ENCODE data around the gene KCNH1. TPM values are rescaled to one million over a fixed set of nuclear protein-coding genes. Genes with fewer than 3 reads are reported as not detected.
A peak's percentile ranks its signal among the peaks of the same experiment; 100 is the strongest.

The KCNH1 gene
- total and polyA plus RNA-seq, 3 donors from 2014 or later = 1.5 to 4.2 (median 2.8) TPM

- Histone ChIP-seq H3K27me3 (no peaks in the 10 kb centered on the region), H3K9me3 (no peaks in the 10 kb centered on the region), H3K36me3 (ENCODE audit: low read depth, missing control alignments) (no peaks in the 10 kb centered on the region), H3K4me1 (no peaks in the 10 kb centered on the region), H3K27ac (no peak overlapping the region), H3K4me3 (no peak overlapping the region)
- TF ChIP-seq POLR2A (IDR thresholded peaks at IDR 0.05) = no peak
- TF ChIP-seq, protein P1, sequence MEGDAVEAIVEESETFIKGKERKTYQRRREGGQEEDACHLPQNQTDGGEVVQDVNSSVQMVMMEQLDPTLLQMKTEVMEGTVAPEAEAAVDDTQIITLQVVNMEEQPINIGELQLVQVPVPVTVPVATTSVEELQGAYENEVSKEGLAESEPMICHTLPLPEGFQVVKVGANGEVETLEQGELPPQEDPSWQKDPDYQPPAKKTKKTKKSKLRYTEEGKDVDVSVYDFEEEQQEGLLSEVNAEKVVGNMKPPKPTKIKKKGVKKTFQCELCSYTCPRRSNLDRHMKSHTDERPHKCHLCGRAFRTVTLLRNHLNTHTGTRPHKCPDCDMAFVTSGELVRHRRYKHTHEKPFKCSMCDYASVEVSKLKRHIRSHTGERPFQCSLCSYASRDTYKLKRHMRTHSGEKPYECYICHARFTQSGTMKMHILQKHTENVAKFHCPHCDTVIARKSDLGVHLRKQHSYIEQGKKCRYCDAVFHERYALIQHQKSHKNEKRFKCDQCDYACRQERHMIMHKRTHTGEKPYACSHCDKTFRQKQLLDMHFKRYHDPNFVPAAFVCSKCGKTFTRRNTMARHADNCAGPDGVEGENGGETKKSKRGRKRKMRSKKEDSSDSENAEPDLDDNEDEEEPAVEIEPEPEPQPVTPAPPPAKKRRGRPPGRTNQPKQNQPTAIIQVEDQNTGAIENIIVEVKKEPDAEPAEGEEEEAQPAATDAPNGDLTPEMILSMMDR (IDR thresholded peaks at IDR 0.05) = no peak
- WGBS, 2 donors = 67 to 75% methylated on average over 7 of the region's 7 CpGs
- intact Hi-C loops (cut with DNase I; ENCODE audit: low total_unique reads) = no loop called here
- DNase-seq = peak; percentile 37
Measured at GRCh38 chr1:210711825-210712612, 421.9 kb downstream of the KCNH1 start.

GRCh38 chr1:210709701-210710100, 424.2 kb downstream of the KCNH1 start:
- no peaks in the 10 kb centered on the region for H3K9me3 ChIP-seq
- no peak overlapping the region for H3K4me3 ChIP-seq
- TF ChIP-seq, protein P1 (IDR thresholded peaks at IDR 0.05) = no peak
- no peak for TF ChIP-seq POLR2A (IDR thresholded peaks at IDR 0.05)
- H3K27me3 ChIP-seq = no peaks in the 10 kb centered on the region
- no peak overlapping the region for H3K27ac ChIP-seq
- H3K4me1 ChIP-seq = no peaks in the 10 kb centered on the region
- intact Hi-C loops (cut with DNase I; ENCODE audit: low total_unique reads) = no loop called here
- no peak for DNase-seq
- 78 to 88% methylated on average over 2 of the region's 2 CpGs for WGBS, 2 donors
- H3K36me3 ChIP-seq (ENCODE audit: low read depth, missing control alignments) = no peaks in the 10 kb centered on the region

DNA sequence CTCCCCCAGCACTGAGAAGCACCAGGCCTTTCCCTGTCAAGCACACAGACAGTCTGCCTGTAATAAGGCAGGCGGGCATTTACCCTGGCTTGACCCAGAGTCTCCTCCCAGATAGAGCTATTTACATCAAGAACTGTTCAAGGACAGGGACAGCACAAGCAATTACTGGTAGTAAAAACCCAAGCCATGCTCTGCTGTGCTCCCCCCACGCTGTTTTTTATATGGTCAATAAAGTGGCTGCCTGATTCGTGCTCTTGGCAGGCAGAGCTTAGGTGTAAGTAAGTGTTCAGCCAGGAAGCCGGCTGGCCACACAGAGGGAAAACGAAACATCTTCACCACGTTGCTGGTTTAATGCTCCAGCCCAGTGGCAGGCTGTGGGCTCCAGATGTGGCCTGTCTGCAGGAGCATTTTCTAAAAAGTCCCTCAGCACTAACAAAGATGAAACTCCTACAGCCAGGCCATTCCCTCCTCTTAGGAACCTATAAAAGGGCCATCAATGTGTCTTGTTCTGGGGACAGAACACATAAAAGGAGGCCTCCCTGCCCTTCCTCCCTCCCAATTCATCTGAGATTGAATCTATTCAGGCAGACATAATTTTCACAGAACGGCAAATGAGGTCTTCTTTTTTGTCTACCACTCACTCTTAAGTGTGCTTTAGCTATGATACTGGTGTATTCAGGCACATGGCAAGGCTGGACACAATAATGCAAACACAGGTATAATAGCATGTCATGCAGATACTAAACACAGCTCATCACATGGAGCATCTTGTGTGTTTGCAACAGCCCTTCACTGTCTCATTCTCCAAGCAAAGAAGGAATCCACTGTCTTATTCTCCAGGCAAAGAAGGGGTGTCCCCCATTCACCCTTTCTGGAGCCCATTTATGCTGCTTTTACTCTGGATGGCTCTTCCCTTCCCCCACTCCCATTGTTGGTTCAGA, 426.4 kb downstream of the KCNH1 start:
- WGBS, 2 donors = 41 to 48% methylated on average over 7 of the region's 7 CpGs
- Histone ChIP-seq H3K27me3 (no peaks in the 10 kb centered on the region), H3K9me3 (no peaks in the 10 kb centered on the region), H3K4me3 (no peak overlapping the region), H3K4me1 (no peaks in the 10 kb centered on the region), H3K36me3 (ENCODE audit: low read depth, missing control alignments) (no peaks in the 10 kb centered on the region), H3K27ac (no peak overlapping the region)
- TF ChIP-seq POLR2A (IDR thresholded peaks at IDR 0.05) = no peak
- TF ChIP-seq, protein P1 (IDR thresholded peaks at IDR 0.05) = no peak
- no peak for DNase-seq
- intact Hi-C loops (cut with DNase I; ENCODE audit: low total_unique reads) = no loop called here

GRCh38 chr1:210706246-210706645, 427.7 kb downstream of the KCNH1 start:
- intact Hi-C loops (cut with DNase I; ENCODE audit: low total_unique reads) = no loop called here
- Histone ChIP-seq H3K9me3 (no peaks in the 10 kb centered on the region), H3K27ac (no peak overlapping the region), H3K36me3 (ENCODE audit: low read depth, missing control alignments) (no peaks in the 10 kb centered on the region), H3K4me3 (no peak overlapping the region), H3K4me1 (no peaks in the 10 kb centered on the region), H3K27me3 (no peaks in the 10 kb centered on the region)
- TF ChIP-seq, protein P1 (IDR thresholded peaks at IDR 0.05) = no peak
- TF ChIP-seq POLR2A (IDR thresholded peaks at IDR 0.05) = no peak
- no peak for DNase-seq
- WGBS, 2 donors = 78 to 84% methylated on average over 3 of the region's 3 CpGs

Measured in testis (tissue), 3 donors.